SK-N-SH (cell line): Measurements from ENCODE around the gene OSBPL7. TPM values are rescaled to one million over a fixed set of nuclear protein-coding genes. Genes with fewer than 3 reads are reported as not detected.

ENCODE experiments used
- CTCF ChIA-PET: fragments of 300-600, 350-600 bp; formaldehyde crosslinking; extraction: SDS; loops from one replicate; lab custom pipeline; 2021; lab: Yijun Ruan, JAX
- POLR2A ChIA-PET: fragments of 350-600 bp; sonication (Branson Sonifier 250); formaldehyde crosslinking; extraction: SDS; loops from one replicate; lab custom pipeline; 2020; ENCODE audit warnings: antibody characterized with exemption, inconsistent platforms; lab: Yijun Ruan, JAX
- DNase-seq: peaks from one replicate; pipeline ENCODE4 v3.0.0; 2012
- H2AFZ ChIP-seq: fragments of 200-600 bp; sonication (generic); 2 replicates; pipeline ENCODE4 v1.8.1; 2016; ENCODE audit warnings: antibody characterized with exemption, mild to moderate bottlenecking, low read depth
- H3F3A ChIP-seq: fragments of 200-600 bp; sonication (generic); replicated peaks from 2 replicates; pipeline ENCODE3; 2016; ENCODE audit warnings: antibody characterized with exemption, mild to moderate bottlenecking; ENCODE audit not compliant: insufficient read depth
- H3K27ac ChIP-seq, 2 experiments: fragments of 200-500 bp in 1 of 2; fragments of 200-600 bp in 1 of 2; sonication (Bioruptor generic) in 1 of 2; sonication (generic), shearing (Covaris generic) in 1 of 2; 2 replicates each; pipeline versions ENCODE4 v1.5.1 to v1.6.1; 2014 to 2016; ENCODE audit warnings: low read depth in 2 of 2, inconsistent platforms in 1 of 2, low read length in 1 of 2, mild to moderate bottlenecking in 1 of 2, mixed read lengths in 1 of 2
- H3K27me3 ChIP-seq: fragments of 200-600 bp; sonication (generic), shearing (Covaris generic); 2 replicates; pipeline ENCODE4 v1.6.1; 2016; ENCODE audit warnings: mixed run types; ENCODE audit not compliant: insufficient read depth
- H3K36me3 ChIP-seq, 2 experiments: fragments of 200-500 bp in 1 of 2; fragments of 200-600 bp in 1 of 2; sonication (Bioruptor generic) in 1 of 2; sonication (generic) in 1 of 2; replicated peaks in 1 of 2; 2 replicates each; pipeline versions ENCODE3 to v1.5.1; 2014 to 2016; ENCODE audit warnings: low read length in 1 of 2, mild to moderate bottlenecking in 1 of 2; ENCODE audit not compliant: insufficient read depth in 2 of 2, control insufficient read depth in 1 of 2
- H3K4me1 ChIP-seq, 2 experiments: fragments of 200-500 bp in 1 of 2; fragments of 200-600 bp in 1 of 2; sonication (Bioruptor generic) in 1 of 2; sonication (generic), shearing (Covaris generic) in 1 of 2; 2 replicates each; pipeline versions ENCODE4 v1.5.1 to v1.6.1; 2014 to 2016; ENCODE audit warnings: low read depth in 1 of 2, low read length in 1 of 2, mixed run types in 1 of 2; ENCODE audit not compliant: insufficient read depth in 2 of 2, control insufficient read depth in 1 of 2
- H3K4me2 ChIP-seq: fragments of 200-600 bp; sonication (generic), shearing (Covaris generic); 2 replicates; pipeline ENCODE4 v1.6.1; 2017; ENCODE audit warnings: mixed run types
- H3K4me3 ChIP-seq, 2 experiments: fragments of 200-500 bp in 1 of 2; fragments of 200-600 bp in 1 of 2; sonication (Bioruptor generic) in 1 of 2; sonication (generic), shearing (Covaris generic) in 1 of 2; 2 replicates each; pipeline versions ENCODE4 v1.5.1 to v1.8.1; 2014 to 2016; ENCODE audit warnings: low read depth in 2 of 2, inconsistent platforms in 1 of 2, low read length in 1 of 2, mild to moderate bottlenecking in 1 of 2, mixed read lengths in 1 of 2, moderate library complexity in 1 of 2
- H3K79me2 ChIP-seq: fragments of 200-600 bp; sonication (generic); 2 replicates; pipeline ENCODE4 v1.8.1; 2017; ENCODE audit warnings: mild to moderate bottlenecking; ENCODE audit not compliant: insufficient read depth
- H3K9ac ChIP-seq: fragments of 200-600 bp; sonication (generic); 2 replicates; pipeline ENCODE4 v1.6.1; 2017; ENCODE audit warnings: mixed run types
- H3K9me2 ChIP-seq: fragments of 200-600 bp; sonication (generic); 2 replicates; pipeline ENCODE4 v1.6.1; 2017; ENCODE audit warnings: mixed run types
- H3K9me3 ChIP-seq: fragments of 200-600 bp; sonication (generic); 2 replicates; pipeline ENCODE4 v1.6.1; 2017; ENCODE audit warnings: mixed run types, mild to moderate bottlenecking, moderate library complexity
- H4K20me1 ChIP-seq: fragments of 200-600 bp; sonication (generic); 2 replicates; pipeline ENCODE4 v1.6.1; 2017; ENCODE audit warnings: mild to moderate bottlenecking, mixed run types; ENCODE audit not compliant: insufficient read depth
- ELF1 ChIP-seq: IDR thresholded peaks from 2 replicates; pipeline ENCODE4 v1.4.0; 2012
- EP300 ChIP-seq, 2 experiments: IDR thresholded peaks; 2 replicates each; pipeline versions ENCODE4 v1.4.0 to v1.6.1; 2012; ENCODE audit warnings: borderline replicate concordance in 1 of 2, low read depth in 1 of 2, low read length in 1 of 2
- EZH2phosphoT487 ChIP-seq: fragments of 200-600 bp; sonication (generic); IDR thresholded peaks from 2 replicates; pipeline ENCODE4 v1.6.1; 2017; ENCODE audit warnings: low read depth, mixed run types, mild to moderate bottlenecking, antibody characterized with exemption, moderate library complexity, borderline replicate concordance
- GATA2 ChIP-seq: sonication (generic); formaldehyde crosslinking; IDR thresholded peaks from 2 replicates; pipeline ENCODE4 v1.5.0; 2020; ENCODE audit warnings: mild to moderate bottlenecking, missing genetic modification reagents
- JUND ChIP-seq: IDR thresholded peaks from 2 replicates; pipeline ENCODE4 v1.4.0; 2012
- NFIC ChIP-seq: IDR thresholded peaks from 2 replicates; pipeline ENCODE4 v1.4.0; 2012; ENCODE audit warnings: borderline replicate concordance
- NRF1 ChIP-seq: IDR thresholded peaks from 2 replicates; pipeline ENCODE4 v1.6.1; 2012; ENCODE audit warnings: low read depth, mild to moderate bottlenecking, low read length
- PBX3 ChIP-seq: IDR thresholded peaks from 2 replicates; pipeline ENCODE4; 2012
- RCOR1 ChIP-seq: fragments of 150-350 bp; IDR thresholded peaks from 2 replicates; pipeline ENCODE4 v1.6.1; 2017; ENCODE audit warnings: antibody characterized with exemption, low read length
- RFX5 ChIP-seq: IDR thresholded peaks from 2 replicates; pipeline ENCODE4 v1.6.1; 2012; ENCODE audit warnings: mild to moderate bottlenecking, improper control_type of control experiment, low read length
- RXRA ChIP-seq: IDR thresholded peaks from 2 replicates; pipeline ENCODE4 v1.4.0; 2012; ENCODE audit warnings: low read depth, mild to moderate bottlenecking, borderline replicate concordance
- SIN3A ChIP-seq: IDR thresholded peaks from 2 replicates; pipeline ENCODE4 v1.6.1; 2012; ENCODE audit warnings: low read depth, mild to moderate bottlenecking, low read length, moderate library complexity, borderline replicate concordance
- TAF1 ChIP-seq: IDR thresholded peaks from 2 replicates; pipeline ENCODE4 v1.6.1; 2012; ENCODE audit warnings: low read depth, mild to moderate bottlenecking, low read length, moderate library complexity, borderline replicate concordance
- TCF12 ChIP-seq: IDR thresholded peaks from 2 replicates; pipeline ENCODE4 v1.4.0; 2012
- TEAD4 ChIP-seq: IDR thresholded peaks from 2 replicates; pipeline ENCODE4 v1.4.0; 2012; ENCODE audit warnings: mild to moderate bottlenecking, borderline replicate concordance; ENCODE audit not compliant: insufficient read depth
- USF2 ChIP-seq: fragments of 150-350 bp; IDR thresholded peaks from 2 replicates; pipeline ENCODE4 v1.6.1; 2017; ENCODE audit warnings: antibody characterized with exemption, low read length, low read depth, borderline replicate concordance
- ZBTB33 ChIP-seq: IDR thresholded peaks from 2 replicates; pipeline ENCODE4 v1.4.0; 2012; ENCODE audit warnings: low read depth, borderline replicate concordance
- WGBS: methylation state at CpG from one replicate; pipeline ENCODE4 v1.1.6; 2017; ENCODE audit warnings: low lambda C conversion rate; 5-methylcytosine and 5-hydroxymethylcytosine counted together
- polyA plus RNA-seq, 3 experiments: library from polyadenylated mRNA; depleted of rRNA; stranded (reverse); fragments of >200 nt; gene quantifications; 2 replicates each; pipeline ENCODE4 v1.2.3, GENCODE V29; 2012

The OSBPL7 gene
- polyA plus RNA-seq, 1 of the 3 experiments (the other 2 are of a cell fraction), result 23.7 TPM

- CTCF ChIA-PET, result interaction anchor here (1.0 to 1.4 kb wide), 2 partner anchors 15 to 63 kb away, joined by 3 read pairs; partner anchors contain the start of gene OSBPL7
- WGBS, result 84% methylated on average over 15 of the region's 16 CpGs
- POLR2A ChIA-PET, result no interaction called here
Measured at GRCh38 chr17:47806026-47806912, 15.3 kb downstream of the OSBPL7 start.

GRCh38 chr17:47804461-47804860 is 17.1 kb downstream of the OSBPL7 start:
- 41% methylated on average over 2 of the region's 3 CpGs for WGBS
- Histone ChIP-seq H4K20me1 (no peaks in the 10 kb centered on the region), H3K27me3 (0 out of 2 replicates have a peak, but pooled peaks cover 14% of the 10 kb centered on the region), H2AFZ (no peak overlapping the region), H3K9ac (no peak overlapping the region), H3K79me2 (no peaks in the 10 kb centered on the region), H3K4me3 (no peak overlapping the region), H3K4me2 (no peak overlapping the region), H3K27ac (no peak overlapping the region), H3K4me1 (no peaks in the 10 kb centered on the region), H3F3A (no peaks in the 10 kb centered on the region)
- ChIA-PET POLR2A (no interaction called here), CTCF (interaction anchor here (0.8 to 5.2 kb wide), 11 partner anchors 10 to 141 kb away, joined by 3 to 88 read pairs (median 5); partner anchors contain the start of genes OSBPL7 and TBX21)
- TF ChIP-seq TEAD4 (no peak), JUND (no peak), EP300 (IDR thresholded peaks at IDR 0.05; ENCODE audit: borderline replicate concordance in 1 of 2, low read depth in 1 of 2, low read length in 1 of 2) (no peak), ZBTB33 (no peak), NFIC (no peak), PBX3 (no peak), EZH2phosphoT487 (no peak), SIN3A (no peak), USF2 (no peak), RXRA (no peak), TCF12 (no peak), TAF1 (no peak), RFX5 (no peak), GATA2 (no peak)
- TF ChIP-seq, all 33 proteins: peak for 0
- Histone ChIP-seq H3K9me2 (no peaks in the 10 kb centered on the region), H3K36me3 (peaks cover 5 to 28% of the 10 kb centered on the region in 2 experiments), H3K9me3 (no peaks in the 10 kb centered on the region)
- peak; percentile 23 for DNase-seq

More at GRCh38 chr17:47806026-47806912, 15.3 kb downstream of the OSBPL7 start:
- Histone ChIP-seq H3K36me3 (peaks cover 7 to 31% of the 10 kb centered on the region in 2 experiments), H3K9me3 (no peaks in the 10 kb centered on the region), H3K4me2 (no peak overlapping the region), H4K20me1 (0 out of 2 replicates have a peak, but pooled peaks cover 6% of the 10 kb centered on the region), H3K9me2 (no peaks in the 10 kb centered on the region), H3K27me3 (0 out of 2 replicates have a peak, but pooled peaks cover 6% of the 10 kb centered on the region), H3K79me2 (no peaks in the 10 kb centered on the region), H3F3A (no peaks in the 10 kb centered on the region), H2AFZ (no peak overlapping the region), H3K9ac (no peak overlapping the region), H3K4me1 (no peaks in the 10 kb centered on the region), H3K27ac (no peak overlapping the region), H3K4me3 (no peak overlapping the region)
- TF ChIP-seq NRF1 (no peak), ELF1 (no peak), EP300 (IDR thresholded peaks at IDR 0.05; ENCODE audit: borderline replicate concordance in 1 of 2, low read depth in 1 of 2, low read length in 1 of 2) (no peak), NFIC (no peak), RCOR1 (no peak)
- DNase-seq, result peak; percentile 23
